MCF 10A (cell line): ENCODE measurements around the gene SEC24C. TPM values are rescaled to one million over a fixed set of nuclear protein-coding genes. Genes with fewer than 3 reads are reported as not detected.

ENCODE experiments used
- BruUV-seq: library from RNA; stranded (reverse); fragments of 400-500 nt; replicated peaks from 2 replicates; lab custom pipeline; 2021; lab: Mats Ljungman, UMichigan
- CTCF ChIA-PET: fragments of 300-600 bp; sonication (Branson Sonifier 250); formaldehyde crosslinking; extraction: SDS; loops from one replicate; lab custom pipeline; 2021; ENCODE audit warnings: antibody characterized with exemption, inconsistent platforms; lab: Yijun Ruan, JAX
- POLR2A ChIA-PET: fragments of 300-600, 350-650 bp; sonication (Branson Sonifier 250); formaldehyde crosslinking; extraction: SDS; loops from one replicate; lab custom pipeline; 2020; ENCODE audit warnings: antibody characterized with exemption, inconsistent platforms; lab: Yijun Ruan, JAX
- DNase-seq: peaks from one replicate; pipeline ENCODE4 v3.0.0-alpha.2; 2018; ENCODE audit not compliant: unreplicated experiment
- H3K27ac Mint-ChIP-seq: one replicate; pipeline ENCODE4 v1.8.0; 2022; ENCODE audit warnings: mild to moderate bottlenecking, low read depth, mixed read lengths; ENCODE audit not compliant: unreplicated experiment
- H3K27me3 Mint-ChIP-seq: one replicate; pipeline ENCODE4 v1.8.0; 2022; ENCODE audit warnings: mixed read lengths; ENCODE audit not compliant: insufficient read depth, unreplicated experiment
- H3K36me3 Mint-ChIP-seq: one replicate; pipeline ENCODE4 v1.8.0; 2022; ENCODE audit warnings: mild to moderate bottlenecking, moderate library complexity, mixed read lengths; ENCODE audit not compliant: insufficient read depth, unreplicated experiment
- H3K4me1 Mint-ChIP-seq: one replicate; pipeline ENCODE4 v1.8.0; 2022; ENCODE audit warnings: mixed read lengths; ENCODE audit not compliant: insufficient read depth, unreplicated experiment
- H3K4me3 Mint-ChIP-seq: one replicate; pipeline ENCODE4 v1.8.0; 2022; ENCODE audit warnings: mild to moderate bottlenecking, moderate library complexity, mixed read lengths; ENCODE audit not compliant: unreplicated experiment
- H3K9me3 Mint-ChIP-seq: one replicate; pipeline ENCODE4 v1.8.0; 2022; ENCODE audit warnings: mixed read lengths; ENCODE audit not compliant: unreplicated experiment
- intact Hi-C: fragments of 100-400 bp; cut with micrococcal nuclease; formaldehyde crosslinking; loops from 2 replicates; pipeline ENCODE4 v1.14.1; 2022
- total RNA-seq: library from RNA; stranded (reverse); gene quantifications from 2 replicates; pipeline ENCODE4 v1.2.3, GENCODE V29; 2022
- TF ChIP-seq, protein P1 (sequence below): fragments of 200-600 bp; IDR thresholded peaks from one replicate; pipeline ENCODE4 v1.8.0; 2022; ENCODE audit warnings: antibody characterized with exemption, mild to moderate bottlenecking; ENCODE audit not compliant: unreplicated experiment

The SEC24C gene
- total RNA-seq, 1 experiment from 2014 or later: 78.0 TPM

DNA sequence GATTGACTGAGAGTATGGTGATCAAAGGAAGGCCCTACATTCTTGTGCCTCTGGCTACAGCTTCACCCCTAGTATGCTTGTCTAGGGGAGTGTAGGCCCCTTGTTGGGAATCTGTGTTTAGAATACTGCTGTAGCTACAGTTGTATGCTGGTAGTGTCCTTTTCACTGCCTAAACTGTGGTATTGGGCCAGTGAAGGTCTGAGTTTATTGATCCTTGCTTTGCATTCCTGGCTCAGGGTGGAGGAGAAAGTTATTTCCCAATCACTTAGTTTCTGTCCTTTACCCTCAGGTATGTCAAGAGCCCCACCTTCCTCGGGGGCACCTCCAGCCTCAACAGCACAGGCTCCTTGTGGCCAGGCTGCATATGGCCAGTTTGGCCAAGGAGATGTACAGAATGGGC lies 6.6 kb downstream of the SEC24C start:
- DNase-seq: no peak
- H3K4me1 Mint-ChIP-seq: peaks cover 28% of the 10 kb centered on the region
- H3K4me3 Mint-ChIP-seq: no peak overlapping the region
- TF ChIP-seq, protein P1, sequence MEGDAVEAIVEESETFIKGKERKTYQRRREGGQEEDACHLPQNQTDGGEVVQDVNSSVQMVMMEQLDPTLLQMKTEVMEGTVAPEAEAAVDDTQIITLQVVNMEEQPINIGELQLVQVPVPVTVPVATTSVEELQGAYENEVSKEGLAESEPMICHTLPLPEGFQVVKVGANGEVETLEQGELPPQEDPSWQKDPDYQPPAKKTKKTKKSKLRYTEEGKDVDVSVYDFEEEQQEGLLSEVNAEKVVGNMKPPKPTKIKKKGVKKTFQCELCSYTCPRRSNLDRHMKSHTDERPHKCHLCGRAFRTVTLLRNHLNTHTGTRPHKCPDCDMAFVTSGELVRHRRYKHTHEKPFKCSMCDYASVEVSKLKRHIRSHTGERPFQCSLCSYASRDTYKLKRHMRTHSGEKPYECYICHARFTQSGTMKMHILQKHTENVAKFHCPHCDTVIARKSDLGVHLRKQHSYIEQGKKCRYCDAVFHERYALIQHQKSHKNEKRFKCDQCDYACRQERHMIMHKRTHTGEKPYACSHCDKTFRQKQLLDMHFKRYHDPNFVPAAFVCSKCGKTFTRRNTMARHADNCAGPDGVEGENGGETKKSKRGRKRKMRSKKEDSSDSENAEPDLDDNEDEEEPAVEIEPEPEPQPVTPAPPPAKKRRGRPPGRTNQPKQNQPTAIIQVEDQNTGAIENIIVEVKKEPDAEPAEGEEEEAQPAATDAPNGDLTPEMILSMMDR: no peak
- intact Hi-C loops: no loop called here
- no TSS peak for BruUV-seq
- ChIA-PET POLR2A (no interaction called here), CTCF (no interaction called here)
- H3K9me3 Mint-ChIP-seq: no peaks in the 10 kb centered on the region
- peaks cover 96% of the 10 kb centered on the region for H3K36me3 Mint-ChIP-seq
- H3K27me3 Mint-ChIP-seq: no peaks in the 10 kb centered on the region
- H3K27ac Mint-ChIP-seq: no peak overlapping the region

DNA sequence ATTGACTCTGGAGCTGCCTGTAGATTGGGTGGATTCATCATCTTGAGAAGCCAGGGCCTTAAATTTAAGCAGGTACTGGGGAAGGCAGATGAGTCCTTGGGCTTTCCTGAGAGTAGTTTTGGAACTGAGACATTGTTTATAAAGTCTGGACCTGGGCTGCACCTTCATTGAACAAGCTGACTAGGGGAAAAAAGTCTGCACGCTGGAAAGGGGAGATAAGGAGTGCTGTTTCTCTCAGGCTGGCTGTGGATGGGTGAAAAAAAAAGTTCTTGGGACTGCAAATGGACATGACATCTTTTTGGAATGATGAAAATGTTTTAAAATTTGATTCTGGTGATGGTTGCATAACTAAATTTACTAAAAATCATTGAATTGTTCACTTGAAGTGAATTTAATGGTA lies 12.0 kb downstream of the SEC24C start:
- DNase-seq: no peak
- no peaks in the 10 kb centered on the region for H3K9me3 Mint-ChIP-seq
- H3K27me3 Mint-ChIP-seq: no peaks in the 10 kb centered on the region
- H3K4me3 Mint-ChIP-seq: no peak overlapping the region
- H3K27ac Mint-ChIP-seq: no peak overlapping the region
- intact Hi-C loops: no loop called here
- CTCF ChIA-PET: interaction anchor here (0.6 to 0.7 kb wide), 2 partner anchors 12 to 232 kb away, joined by 3 read pairs; no protein-coding TSS in a partner anchor
- no TSS peak for BruUV-seq
- POLR2A ChIA-PET: interaction anchor here (0.6 to 2.8 kb wide), 5 partner anchors 10 to 265 kb away, joined by 3 to 18 read pairs (median 5); partner anchors contain the start of gene SEC24C
- peaks cover 93% of the 10 kb centered on the region for H3K36me3 Mint-ChIP-seq
- peaks cover 17% of the 10 kb centered on the region for H3K4me1 Mint-ChIP-seq
- TF ChIP-seq, protein P1: no peak

DNA sequence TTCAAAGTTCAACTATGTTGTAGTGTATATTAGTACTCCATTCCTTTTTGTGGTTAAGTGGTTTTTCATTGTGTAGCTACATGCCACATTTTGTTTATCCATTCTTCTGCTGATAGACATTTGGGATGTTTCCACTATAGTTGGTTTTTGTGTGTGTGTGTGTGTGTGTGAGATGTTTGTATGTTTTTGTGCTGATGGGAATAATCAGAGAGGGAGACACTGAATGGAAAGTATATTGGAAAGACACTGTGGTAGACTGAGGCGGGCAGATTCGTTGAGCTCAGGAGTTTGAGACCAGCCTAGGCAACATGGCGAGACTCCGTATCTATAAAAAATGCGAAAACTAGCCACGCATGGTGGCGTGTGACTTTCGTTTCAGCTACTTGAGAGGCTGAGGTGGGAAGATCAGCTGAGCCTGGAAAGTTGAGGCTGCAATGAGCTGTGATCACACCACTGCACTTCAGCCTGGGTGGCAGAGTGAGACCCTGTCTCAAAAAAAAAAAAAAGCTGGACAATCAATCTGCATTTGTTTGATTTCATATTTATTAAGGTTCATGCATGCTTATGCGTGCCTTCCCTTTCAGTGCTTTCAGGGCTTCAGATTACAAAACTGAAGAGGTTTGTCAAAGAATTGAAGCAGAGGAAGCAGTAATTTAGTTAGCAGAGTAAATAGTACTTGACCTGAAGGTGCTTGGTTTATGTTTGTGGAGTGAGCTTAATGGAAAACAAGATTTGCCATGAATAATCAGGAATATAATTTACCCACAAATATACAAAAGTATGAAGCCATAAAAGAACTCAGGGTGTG lies 14.7 kb downstream of the SEC24C start:
- TF ChIP-seq, protein P1: no peak
- Mint-ChIP-seq H3K9me3 (no peaks in the 10 kb centered on the region), H3K27ac (no peak overlapping the region), H3K36me3 (peaks cover 93% of the 10 kb centered on the region), H3K27me3 (no peaks in the 10 kb centered on the region), H3K4me3 (no peak overlapping the region), H3K4me1 (peaks cover 23% of the 10 kb centered on the region)
- CTCF ChIA-PET: interaction anchor here (0.6 to 1.0 kb wide), 3 partner anchors 77 to 220 kb away, joined by 3 to 4 read pairs (median 3); no protein-coding TSS in a partner anchor
- DNase-seq: no peak
- POLR2A ChIA-PET: interaction anchor here (0.6 to 3.5 kb wide), 6 partner anchors 13 to 130 kb away, joined by 3 to 28 read pairs (median 4); partner anchors contain the start of genes CHCHD1 and ZSWIM8
- BruUV-seq: no TSS peak
- intact Hi-C loops: no loop called here

DNA sequence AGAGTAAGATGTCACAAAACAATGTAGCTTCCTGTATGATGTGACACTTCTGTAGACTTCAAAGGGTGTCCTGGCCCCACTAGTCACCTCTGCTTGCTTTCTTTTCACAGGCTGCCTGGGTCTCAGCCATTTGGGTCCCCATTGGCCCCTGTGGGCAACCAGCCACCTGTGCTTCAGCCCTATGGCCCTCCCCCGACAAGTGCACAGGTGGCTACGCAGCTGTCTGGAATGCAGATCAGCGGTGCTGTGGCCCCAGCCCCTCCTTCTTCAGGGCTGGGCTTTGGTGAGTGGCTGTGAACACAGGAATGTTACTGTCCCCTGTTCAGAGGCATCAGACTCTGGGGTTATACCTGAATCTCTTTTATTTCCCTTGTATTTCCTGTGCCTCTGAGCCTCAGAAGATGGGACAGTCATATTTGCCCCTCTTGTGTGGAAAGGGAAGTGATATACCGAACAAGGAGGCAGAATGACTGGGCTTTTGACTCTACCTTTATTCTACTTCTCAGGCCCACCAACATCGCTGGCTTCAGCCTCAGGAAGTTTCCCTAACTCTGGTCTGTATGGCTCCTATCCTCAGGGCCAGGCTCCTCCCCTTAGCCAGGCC lies 15.4 kb downstream of the SEC24C start:
- H3K27ac Mint-ChIP-seq: no peak overlapping the region
- CTCF ChIA-PET: interaction anchor here (1.0 kb wide), 1 partner anchor 90 kb away, joined by 4 read pairs; no protein-coding TSS in a partner anchor
- intact Hi-C loops: no loop called here

More for the DNA sequence above, 15.4 kb downstream of the SEC24C start:
- H3K4me3 Mint-ChIP-seq: no peak overlapping the region
- H3K9me3 Mint-ChIP-seq: no peaks in the 10 kb centered on the region
- POLR2A ChIA-PET: interaction anchor here (0.6 to 3.5 kb wide), 4 partner anchors 13 to 22 kb away, joined by 3 to 28 read pairs (median 4); partner anchors contain the start of gene CHCHD1
- H3K27me3 Mint-ChIP-seq: no peaks in the 10 kb centered on the region
- BruUV-seq: no TSS peak
- H3K36me3 Mint-ChIP-seq: peaks cover 93% of the 10 kb centered on the region
- DNase-seq: no peak
- TF ChIP-seq, protein P1: no peak
- peaks cover 23% of the 10 kb centered on the region for H3K4me1 Mint-ChIP-seq
